Left kidney (tissue), 8 donors: ENCODE results near the gene DCHS2. TPM values are rescaled to one million over a fixed set of nuclear protein-coding genes. Genes with fewer than 3 reads are reported as not detected.

Experiments used
- DNase-seq: peaks from one replicate; pipeline ENCODE4 v3.0.0-alpha.2; 2013
- long read RNA-seq, 8 donors: transcript quantifications; one replicate each; lab custom pipeline, GENCODE V29; 2026
- polyA plus RNA-seq: library from polyadenylated mRNA; unstranded; fragments of 120-200 nt; gene quantifications from one replicate; pipeline ENCODE4 v1.2.1, GENCODE V29; 2013; ENCODE audit not compliant: insufficient read length

Gene DCHS2
- polyA plus RNA-seq = 8.4 TPM
- long read RNA-seq, donor 1 = 0 reads
- long read RNA-seq, donor 2 = 0 reads
- long read RNA-seq, donor 3 = 0 reads
- long read RNA-seq, donor 4 = 0 reads
- long read RNA-seq, donor 5, full-length matches to known transcripts = 1 of 1 reads
- long read RNA-seq, donor 5, partial matches to known transcripts = 0 of 1 reads
- long read RNA-seq, donor 5, other reads (novel, unspliced or antisense) = 0 of 1 reads
- long read RNA-seq, donor 6, partial matches to known transcripts = 5 of 5 reads
- long read RNA-seq, donor 6, other reads (novel, unspliced or antisense) = 0 of 5 reads
- long read RNA-seq, donor 7 = 0 reads
- long read RNA-seq, donor 8 = 0 reads

GRCh38 chr4:154491341-154492271 is at the start of gene DCHS2:
Gene DCHS2, minus strand, starts transcription at chr4:154491799. Its CDS starts 444 bp downstream, at chr4:154491355.
- DNase-seq = no peak

- DNase-seq = no peak
Observed at GRCh38 chr4:154534296-154534695, 42.7 kb upstream of the DCHS2 start.

GRCh38 chr4:154529728-154530519 is 38.3 kb upstream of the DCHS2 start:
- no peak for DNase-seq

DNA sequence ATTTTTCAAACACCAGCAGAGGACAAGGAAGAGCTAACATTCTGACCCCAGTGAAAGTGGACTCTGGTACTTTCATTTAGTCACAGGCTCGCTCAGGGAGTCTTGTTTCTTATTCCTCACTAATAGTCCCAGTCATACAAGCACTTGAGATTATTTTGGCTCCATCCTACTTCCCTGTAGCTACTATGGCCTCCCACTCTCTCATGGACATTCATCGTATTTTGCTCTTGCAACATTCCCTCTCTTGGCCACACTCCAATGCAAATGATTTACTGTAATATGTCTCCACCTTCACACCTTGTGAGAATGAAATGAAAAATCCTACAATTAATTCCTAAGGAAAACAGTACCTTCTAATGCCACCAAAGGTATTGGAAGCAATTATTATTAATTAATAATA is 37.3 kb upstream of the DCHS2 start:
- DNase-seq = no peak

DNA sequence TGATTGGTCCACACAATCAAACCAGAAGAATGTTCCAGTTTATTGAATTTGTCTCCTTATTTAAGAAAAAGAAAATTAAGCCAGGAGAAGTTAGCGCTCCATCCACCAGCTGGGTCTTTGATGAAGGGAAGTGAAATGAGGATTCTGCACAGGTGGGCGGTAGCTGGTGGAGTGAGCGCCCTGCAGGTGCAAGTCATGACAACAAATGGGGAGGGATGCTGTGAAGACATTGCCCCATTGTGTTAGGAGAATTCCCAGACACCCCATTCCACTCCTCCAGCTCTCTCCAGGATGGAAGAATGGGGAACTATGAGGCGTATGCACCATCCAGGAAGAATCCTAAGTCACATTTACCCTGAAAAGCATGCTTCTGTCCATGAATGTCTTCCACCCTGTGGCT is 35.7 kb upstream of the DCHS2 start:
- DNase-seq = no peak

- DNase-seq = no peak
Observed at GRCh38 chr4:154526151-154526550, 34.6 kb upstream of the DCHS2 start.

DNA sequence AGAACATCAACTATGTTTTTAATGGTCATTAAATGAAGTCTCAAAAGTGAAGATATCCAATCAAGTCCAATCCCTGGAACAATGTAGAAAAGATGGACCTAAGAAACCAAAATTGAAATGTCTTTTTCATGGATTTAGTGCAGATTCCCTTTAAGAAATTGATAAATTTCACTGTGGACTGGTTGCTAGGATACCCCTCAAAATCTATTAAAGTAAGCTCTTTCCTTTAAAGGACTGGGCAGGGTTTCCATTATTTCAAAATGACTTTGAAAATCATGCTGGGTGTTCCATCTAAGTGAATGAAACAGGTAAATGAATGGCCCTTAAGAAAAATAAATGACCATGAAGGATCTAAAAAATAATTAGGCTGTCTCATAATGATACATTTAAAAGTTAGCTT is 30.0 kb upstream of the DCHS2 start:
- DNase-seq = no peak

DNA sequence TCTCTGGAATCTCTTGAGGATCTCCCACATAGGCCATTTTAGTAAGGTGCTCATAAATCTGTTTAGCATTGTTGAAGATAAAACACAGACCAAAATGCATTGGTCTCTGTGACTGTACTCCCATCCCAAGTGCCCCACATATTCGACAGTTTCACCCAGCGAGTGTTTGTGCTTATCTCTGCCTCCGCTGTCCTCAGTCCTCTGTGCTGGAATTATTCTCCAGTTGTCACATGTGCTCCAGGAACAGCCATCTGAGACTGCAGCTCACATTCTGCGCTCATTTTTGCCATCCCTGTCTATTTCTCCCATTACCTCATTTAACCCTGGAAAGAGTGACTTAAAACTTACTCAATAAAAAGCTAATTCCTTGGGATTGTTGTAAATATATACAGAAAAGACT is 27.6 kb upstream of the DCHS2 start:
- DNase-seq = no peak

DNA sequence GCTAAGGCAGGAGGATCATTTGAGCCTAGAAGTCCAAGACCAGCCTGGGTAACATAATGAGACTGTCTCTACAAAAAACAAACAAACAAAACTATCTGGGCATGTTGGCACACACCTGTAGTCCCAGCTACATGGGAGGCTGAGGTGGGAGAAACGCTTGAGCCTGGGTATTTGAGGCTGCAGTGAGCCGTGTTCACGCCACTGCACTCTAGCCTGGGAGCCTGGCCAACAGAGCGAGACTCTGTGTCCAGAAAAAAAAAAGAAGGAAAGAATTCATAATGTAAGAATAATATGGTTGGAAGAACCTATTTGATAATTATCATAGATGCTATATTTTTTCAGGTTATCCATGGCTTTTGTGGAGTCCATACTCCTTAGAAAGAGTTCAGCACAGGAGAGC is 26.0 kb upstream of the DCHS2 start:
- no peak for DNase-seq

DNA sequence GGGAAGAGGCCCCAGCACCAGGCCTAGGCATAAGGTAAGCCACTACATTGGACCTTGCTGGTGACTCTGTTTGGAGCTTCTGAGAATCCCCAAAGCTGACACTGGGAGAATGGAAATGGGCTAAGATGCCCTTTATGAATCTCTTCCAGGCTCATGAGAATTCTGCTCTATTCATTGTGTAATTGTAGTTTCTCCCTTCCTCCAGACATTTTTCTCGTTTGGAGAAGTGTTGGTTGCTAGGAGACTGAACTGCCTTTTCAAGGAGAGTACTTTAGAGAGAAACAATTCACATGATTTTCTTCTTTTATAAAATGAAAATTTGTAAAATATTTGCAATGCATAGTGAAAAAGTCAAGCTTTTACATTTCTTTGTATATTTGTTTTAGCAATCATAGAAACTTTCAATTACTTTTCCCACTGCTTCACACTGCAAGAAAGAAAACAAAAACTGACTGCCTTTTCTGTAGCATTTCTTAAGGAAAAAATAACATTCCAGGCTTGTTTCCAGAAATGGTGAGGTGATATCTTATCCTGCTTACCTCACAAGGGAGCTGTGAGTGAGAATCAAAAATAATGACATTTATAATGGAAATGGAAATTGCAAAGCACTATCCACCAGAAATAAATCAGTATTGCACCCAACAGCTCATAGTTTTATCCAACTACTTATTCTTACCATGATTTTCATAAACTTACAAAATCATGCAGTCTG is 24.9 kb upstream of the DCHS2 start:
- DNase-seq = no peak

DNA sequence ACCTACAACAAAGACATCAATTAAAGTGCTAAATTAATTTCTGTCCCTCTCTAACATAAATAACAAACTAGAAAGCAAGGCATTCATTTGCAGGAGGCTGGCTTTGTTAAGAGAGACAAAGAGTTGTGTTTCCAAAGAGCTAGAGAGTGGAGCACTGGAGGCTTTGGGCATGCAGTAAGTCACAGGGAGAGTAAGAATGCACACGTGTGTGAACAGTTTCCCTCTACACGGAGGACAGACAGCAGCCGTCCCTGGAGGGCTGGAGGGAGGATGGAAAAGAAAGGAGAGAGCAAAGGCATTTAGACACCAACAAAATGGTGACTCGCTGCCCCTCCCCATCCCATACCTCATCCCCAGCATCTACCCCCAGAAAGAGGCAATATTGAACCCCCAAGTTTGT is 20.4 kb upstream of the DCHS2 start:
- DNase-seq = no peak

DNA sequence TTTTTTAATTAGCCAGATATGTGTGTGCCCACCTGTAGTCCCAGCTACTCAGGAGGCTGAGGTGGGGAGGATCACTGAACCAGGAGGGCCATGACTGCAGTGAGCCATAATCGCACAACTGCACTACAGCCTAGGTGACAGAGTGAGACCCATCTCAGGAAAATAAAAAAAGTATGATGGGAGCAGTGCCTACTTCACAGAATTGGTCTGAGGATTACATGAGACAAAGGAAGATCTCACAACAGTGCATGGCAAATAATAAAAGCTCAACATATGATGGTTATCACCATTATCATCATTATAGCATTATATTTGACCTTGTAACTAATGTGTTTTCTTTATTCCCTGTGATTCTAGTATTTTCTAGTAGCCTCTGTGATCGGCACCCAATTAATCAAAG is 19.9 kb upstream of the DCHS2 start:
- no peak for DNase-seq

DNA sequence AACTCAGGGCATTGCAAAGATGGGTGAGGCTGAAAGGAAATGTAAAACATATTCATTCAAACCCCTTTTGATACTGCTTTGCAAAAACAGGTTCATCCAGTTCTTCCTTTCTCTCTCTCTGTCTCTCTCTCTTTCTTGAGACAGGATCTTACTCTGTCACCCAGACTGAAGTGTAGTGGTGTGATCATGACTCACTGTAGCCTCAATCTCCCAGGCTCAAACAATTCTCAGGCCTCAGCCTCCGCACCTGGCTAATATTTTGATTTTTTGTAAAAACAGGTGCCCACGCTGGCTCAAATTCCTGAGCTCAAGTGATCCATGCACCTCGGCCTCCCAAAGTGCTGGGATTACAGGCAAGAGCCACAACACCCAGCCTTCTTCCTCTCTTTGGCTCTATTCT is 15.6 kb upstream of the DCHS2 start:
- DNase-seq = no peak

GRCh38 chr4:154506253-154506652 is 14.7 kb upstream of the DCHS2 start:
- DNase-seq = peak; percentile 64

- DNase-seq = no peak
Observed at GRCh38 chr4:154503598-154503997, 12.0 kb upstream of the DCHS2 start.

GRCh38 chr4:154502111-154502510 is 10.5 kb upstream of the DCHS2 start:
- DNase-seq = no peak

DNA sequence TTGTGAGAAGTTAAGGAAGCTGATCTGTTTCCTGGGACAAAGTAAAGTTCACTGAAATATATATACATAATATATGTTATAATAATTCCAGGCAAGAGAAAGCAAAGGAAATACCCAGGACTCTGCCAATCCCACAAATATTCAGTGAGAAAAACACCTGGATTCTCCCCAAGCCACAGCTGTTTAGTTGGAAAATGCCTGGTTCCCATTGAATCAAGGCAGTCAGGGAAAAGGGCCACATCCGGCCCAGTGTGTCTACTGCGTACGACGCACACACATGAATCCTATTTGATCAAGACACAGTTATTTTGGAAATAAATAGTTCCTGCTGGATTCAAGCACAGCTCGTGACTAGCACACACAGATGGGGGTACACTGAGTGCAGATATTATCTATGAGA is 6.3 kb upstream of the DCHS2 start:
- no peak for DNase-seq

DNA sequence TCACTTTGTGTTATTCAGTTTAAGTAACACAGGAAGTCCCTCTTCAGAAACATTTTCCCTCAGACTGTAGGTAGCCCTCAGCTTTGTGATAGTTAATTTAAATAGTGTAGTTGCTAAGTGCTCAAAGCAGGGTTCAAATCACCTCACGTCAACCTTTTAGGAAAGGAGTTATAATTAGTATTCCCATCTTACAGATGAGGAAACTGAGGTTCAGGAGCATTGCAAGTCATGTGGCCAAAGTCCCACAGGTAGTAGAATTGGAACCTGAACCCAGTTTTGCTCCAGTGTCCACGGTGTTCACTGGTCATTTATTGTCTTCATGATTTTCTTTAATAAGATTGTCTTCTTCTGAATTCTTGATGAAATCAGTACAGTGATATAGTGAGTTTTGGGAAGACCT is 4.3 kb upstream of the DCHS2 start:
- no peak for DNase-seq

GRCh38 chr4:154492288-154492687 is 689 bp upstream of the DCHS2 start:
- no peak for DNase-seq

DNA sequence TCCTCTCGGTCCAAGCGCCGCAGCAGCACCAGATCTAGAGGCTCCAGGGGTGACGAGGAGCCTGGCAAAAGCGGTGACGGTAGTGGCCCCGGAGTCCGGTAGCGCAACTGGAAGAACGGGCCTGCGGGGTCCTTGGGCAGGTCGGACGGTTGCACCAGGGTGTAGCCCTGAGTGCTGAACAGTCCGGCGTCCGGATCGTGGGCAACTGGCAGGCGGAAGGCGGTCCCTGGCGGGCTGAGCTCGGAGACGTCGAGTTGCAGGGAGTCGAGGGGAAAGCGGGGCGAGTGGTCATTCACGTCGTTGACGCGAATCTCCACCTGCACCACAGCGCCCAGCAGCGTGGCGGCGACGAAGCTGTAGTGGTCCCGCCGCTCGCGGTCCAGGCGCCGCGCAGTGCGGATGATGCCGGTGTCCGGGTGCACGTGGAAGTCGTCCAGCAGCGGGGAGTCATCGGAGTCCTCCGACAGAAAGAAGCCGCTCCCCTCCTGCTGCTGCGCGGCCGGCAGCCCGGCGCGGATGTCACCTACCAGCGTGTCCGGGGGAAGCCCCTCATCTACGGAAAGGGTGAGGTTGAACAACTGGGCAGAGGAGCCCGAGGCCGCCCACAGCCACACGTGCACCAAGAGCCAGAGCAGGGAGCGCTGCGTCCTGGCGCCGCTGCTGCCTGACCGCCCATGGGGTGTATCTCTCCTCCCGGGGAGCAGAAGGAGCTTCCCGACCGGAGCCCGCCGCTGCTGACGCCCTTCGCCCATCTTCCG is 837 bp downstream of the DCHS2 start:
- DNase-seq = no peak

DNA sequence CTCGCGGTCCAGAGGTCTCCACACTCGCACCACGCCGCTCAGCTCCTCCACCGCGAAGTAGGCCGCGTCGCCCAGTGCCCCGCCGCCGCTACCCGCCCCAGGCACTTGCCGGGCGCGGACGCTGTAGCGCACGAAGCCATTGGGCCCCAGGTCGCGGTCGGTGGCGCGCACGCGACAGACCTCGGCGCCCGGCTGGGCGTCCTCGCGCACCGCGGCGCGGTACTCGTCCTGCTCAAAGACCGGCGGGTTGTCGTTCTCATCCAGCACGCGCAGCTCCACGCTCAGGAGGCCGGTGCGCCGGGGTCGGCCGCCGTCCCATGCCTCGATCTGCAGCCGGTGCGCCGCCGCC is 1.4 kb downstream of the DCHS2 start:
- DNase-seq = no peak
